Measurements from ENCODE around the gene UBE2D4.
"Not testable (repeated sequence)": the region's sequence is repeated elsewhere in the genome, so short reads cannot be mapped to it uniquely, and the experiment has no call there.

UBE2D4 gene

DNA sequence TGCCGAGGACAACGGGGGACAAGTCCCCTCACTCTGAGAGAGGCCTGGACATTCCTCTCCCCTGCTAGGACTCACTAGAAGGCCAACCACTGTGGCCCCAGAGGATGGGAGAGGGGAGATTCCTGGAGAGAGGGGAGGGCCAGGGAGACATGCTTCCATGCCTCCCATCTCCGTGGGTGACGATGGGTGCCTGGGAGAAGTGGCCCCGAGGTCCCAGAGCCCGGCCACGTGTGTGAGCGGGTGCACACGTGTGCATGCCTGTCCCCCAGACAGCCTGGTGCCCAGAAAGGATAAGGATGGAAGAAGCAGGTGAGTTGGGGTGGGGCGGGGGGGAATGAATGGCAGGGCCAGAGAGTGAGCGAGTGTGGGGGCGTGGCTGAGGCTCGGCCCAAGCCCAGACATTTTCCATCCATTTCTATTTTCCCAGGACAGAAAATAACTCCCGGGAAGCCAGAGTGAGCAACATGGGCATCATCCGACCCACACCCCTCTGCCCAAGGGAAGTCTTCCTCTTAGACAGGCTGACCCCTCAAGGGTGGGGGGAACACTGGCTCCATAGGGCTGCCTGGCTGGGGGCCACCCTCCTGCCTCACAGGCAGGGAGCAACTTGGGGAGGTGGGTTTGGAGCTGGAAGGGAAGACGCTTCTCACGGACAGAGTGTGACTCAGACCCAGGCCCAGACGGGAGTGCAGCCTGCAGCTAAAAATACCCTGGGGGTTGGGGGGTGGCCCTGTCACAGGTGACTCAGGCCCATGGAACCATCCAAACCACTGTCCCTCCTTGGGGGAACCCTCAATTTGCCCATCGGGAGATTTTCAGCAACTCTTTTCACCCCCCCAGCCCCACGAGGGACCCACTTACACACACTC, 42.2 kb downstream of the UBE2D4 start:
- DNase-seq, result not testable (repeated sequence)

DNA sequence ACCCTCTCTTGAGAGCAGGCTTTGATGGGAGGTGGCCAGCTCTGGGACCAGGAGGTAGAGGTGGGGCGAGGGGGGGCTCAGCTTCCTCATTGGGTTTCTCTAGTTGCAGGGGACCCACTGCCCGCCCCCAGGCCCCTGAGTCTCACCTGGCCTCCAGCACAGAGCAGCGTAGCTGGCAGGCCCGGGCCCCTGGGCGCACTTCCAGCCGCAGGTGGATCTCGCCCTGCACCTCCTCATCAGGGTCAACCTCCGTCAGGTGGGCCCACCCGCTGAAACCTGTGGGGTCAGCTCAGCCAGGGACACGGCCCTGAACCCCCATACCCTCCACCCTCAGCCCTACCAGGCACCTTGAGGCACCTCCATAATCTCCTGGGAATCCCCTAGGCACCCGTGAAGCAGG, 43.4 kb downstream of the UBE2D4 start:
- DNase-seq, result not testable (repeated sequence)

DNA sequence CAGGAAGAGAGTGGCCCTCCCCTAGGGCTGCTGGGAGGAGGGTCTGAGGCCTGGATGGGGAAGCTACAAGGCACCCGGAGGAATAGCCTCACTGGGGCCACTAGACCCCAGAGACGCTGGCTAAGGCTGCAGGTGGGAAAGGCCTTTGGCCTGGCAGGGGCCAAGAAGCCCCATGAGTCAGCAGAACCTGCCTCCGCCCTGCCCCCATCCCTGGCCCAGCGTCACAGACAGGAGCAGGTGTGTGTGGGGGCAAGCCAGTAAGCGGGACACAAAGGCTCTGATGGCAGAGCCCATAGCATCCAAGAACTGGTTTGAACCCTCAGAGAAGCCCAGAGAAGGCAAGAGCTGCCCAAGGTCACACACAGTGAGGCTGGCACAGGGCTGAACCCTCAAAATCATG, 44.5 kb downstream of the UBE2D4 start:
- not testable (repeated sequence) for DNase-seq

DNA sequence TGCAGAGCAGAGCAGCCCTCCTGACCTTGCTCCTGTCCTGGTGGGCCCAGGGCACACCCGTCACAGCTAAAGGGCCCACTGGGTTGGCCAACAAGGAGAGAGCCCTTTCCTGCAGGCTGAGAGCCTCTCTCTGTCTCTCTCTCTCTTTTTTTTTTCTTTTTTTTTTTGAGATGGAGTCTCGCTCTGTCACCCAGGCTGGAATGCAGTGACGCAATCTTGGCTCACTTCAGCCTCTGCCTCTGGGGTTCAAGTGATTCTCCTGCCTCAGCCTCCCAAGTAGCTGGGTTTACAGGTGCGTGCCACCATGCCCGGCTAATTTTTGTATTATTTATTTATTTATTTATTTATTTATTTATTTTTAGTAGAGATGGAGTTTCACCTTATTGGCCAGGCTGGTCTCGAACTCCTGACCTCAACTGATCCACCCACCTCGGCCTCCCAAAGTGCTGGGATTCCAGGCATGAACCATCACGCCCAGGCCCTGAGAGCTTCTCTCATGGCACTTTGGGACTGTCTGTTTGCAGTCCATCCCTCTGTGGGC, 47.9 kb downstream of the UBE2D4 start:
- DNase-seq, result not testable (repeated sequence)

DNA sequence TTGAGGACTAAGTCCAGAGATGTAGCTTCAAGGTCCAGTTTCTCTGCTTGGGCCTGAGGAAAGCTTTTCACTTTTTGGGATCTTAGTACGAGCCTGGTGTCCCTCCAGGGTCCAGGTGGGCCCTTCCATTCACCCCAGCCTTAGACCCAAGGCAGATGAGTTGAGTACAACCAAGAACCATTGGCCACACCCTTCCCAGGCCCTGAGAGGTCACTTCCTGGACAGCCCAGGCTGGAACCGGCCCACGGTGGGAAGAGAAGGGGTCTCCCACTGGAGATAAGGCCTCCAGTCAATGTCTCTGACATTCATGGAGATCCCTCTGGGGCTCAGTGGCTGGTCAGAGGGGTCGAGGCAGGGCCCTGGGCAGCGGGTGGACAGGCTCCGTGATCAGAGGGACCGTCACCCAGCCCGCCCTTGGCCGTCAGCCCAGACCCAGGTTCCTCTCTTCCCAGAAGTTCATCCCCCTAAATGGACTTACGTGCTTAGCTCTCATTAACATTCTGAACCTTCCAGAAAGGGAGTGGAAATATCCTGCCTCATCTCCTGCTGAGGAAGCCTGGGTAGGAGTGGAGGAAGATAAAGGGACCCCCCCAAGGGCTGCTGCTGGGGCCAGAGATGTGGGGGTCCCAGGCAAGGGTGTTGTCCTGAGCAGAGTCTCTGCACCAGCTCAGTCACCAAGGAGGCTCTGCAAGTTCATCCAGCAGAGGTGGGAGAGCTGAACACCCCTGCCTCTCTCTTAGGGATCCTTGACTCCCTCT, 48.7 kb downstream of the UBE2D4 start:
- not testable (repeated sequence) for DNase-seq

DNA sequence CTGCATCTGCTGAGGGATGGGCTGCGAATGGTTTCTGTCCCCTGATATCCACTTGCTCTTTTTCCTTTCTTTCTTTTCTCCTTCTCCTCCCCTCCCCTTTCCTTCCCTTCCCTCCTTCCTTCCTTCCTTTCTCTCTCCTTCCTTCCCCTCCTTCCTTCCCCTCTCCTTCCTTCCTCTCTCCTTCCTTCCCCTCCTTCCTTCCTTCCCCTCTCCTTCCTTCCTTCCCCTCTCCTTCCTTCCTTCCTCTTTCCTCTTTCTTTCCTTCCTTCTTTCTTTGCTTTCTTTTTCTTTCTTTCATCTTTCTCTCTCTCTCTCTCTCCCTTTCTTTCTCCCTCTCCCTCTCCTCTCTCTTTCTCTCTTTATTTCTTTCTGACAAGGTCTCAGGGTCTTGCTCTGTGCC, 51.3 kb downstream of the UBE2D4 start:
- DNase-seq, result no peak

DNA sequence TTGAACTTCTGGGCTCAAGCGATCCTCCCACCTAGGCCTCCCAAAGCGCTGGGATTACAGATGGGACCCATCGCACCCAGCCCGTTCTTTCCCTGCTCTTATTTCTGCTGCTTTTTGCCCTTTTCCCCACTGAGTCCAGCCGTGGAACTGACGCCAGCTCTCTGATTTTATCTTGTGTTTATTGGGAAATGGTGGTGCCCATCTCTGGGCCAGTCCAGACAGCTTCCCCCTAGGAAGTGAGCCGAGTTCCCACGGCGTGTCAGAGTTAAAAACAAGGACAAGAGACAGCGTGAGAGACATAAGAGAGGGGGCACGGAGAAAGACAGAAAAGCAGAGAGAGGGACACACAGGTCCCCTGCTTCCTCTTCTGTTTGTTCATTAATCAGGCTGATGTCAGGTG, 51.9 kb downstream of the UBE2D4 start:
- not testable (repeated sequence) for DNase-seq

DNA sequence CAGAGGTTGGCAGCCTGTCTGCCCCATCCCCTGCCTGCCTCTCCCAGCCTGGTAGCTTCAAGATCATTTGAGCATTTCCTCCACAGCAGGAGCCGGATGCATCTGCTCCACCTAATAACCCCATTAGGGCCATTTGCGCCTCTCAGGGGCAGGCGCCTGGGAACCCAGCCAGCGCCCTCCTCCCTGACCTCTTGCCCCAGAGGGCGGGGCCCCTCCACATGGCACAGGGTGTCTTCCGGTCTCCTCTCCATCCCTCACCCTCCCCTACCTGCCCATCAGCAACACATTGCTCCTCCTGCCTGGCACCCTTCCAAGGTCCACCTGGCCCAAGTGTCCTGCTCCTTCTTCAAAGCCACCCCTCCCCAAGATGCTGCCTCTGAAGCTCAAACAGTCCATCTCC, 56.6 kb downstream of the UBE2D4 start:
- DNase-seq, result not testable (repeated sequence)

DNA sequence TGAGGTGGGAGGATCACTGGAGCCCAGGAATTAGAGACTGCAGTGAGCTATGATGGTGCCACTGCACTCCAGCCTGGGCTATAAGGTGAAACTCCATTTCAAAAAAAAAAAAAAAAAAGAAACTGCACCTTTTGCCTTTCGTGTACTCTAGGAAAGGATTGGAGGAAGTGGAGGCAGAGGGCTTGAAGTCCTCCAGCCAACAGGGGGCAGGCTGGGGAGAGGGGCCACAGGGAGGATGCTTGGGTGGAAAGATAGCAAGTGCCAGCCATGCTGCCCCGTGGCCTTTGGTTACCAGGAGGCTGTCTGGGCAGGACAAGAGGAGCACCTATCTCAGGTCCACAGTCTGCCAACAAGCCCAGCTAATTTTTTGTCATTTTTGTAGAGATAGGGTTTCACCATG, 57.5 kb downstream of the UBE2D4 start:
- DNase-seq, result not testable (repeated sequence)

DNA sequence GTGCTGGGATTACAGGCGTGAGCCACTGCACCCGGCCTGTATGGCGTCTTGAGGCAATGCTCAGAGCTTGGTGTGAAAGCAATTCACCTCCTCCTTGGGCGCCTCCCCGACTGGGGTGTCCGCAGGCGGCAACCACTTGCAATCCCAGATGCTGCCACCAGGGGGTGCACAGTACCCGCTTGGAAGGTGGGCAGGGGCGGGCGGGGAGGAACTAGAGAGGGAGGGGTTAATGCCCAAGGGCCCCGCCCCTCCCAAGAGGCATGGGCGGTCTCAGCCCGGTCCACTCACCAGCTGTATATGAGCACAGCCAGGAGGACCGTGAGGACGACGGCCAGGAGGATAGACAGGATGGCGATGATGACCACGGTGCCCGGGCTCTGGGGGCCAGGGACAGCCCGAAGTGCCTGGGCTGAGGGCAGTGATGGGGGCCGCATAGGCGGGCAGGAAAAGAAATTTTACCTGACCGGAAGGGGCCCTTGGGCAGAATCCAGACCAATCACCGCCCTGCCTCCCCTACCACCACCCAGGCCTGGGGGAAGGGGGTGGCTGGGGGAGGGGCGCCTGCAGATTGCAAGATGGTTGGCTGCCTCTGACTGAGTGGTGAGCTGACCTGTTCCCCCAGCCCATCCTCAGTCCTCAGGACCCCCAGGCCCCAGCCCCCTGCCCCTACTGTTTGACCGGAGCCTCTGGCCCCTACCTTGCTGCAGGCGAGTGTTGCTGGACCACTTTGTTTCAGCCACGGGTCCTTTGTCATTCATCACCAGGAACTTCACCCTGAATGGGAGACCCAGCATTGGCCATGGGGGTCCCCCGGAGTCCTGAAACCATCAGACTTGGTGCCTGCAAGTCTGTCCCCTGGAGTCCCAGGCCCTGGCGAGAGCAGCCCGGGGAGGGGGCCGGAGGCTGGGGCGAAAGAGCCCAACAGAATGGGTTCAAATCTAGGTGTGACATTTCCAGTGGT, 59.9 kb downstream of the UBE2D4 start:
- peak; percentile 52 for DNase-seq

DNA sequence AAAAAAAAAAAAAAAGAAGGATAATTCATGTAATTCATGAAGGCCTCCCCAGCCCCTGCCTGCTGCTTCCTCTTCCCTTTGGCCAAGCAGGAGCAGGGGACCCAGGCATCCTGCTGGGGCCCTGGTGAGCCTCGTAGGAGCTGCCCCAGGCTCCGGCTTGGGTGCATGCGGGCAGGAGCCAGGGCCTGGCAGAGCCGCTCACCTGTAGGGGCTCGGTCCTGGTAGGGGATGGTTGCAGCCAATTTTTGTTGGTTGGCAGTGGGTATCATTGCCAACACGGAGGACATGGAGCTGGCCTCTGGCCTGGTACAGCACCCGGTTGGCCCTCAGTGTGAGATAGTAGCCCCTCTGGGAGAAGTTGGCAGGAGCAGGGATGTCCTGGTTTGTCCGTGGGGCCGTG, 61.2 kb downstream of the UBE2D4 start:
- not testable (repeated sequence) for DNase-seq

DNA sequence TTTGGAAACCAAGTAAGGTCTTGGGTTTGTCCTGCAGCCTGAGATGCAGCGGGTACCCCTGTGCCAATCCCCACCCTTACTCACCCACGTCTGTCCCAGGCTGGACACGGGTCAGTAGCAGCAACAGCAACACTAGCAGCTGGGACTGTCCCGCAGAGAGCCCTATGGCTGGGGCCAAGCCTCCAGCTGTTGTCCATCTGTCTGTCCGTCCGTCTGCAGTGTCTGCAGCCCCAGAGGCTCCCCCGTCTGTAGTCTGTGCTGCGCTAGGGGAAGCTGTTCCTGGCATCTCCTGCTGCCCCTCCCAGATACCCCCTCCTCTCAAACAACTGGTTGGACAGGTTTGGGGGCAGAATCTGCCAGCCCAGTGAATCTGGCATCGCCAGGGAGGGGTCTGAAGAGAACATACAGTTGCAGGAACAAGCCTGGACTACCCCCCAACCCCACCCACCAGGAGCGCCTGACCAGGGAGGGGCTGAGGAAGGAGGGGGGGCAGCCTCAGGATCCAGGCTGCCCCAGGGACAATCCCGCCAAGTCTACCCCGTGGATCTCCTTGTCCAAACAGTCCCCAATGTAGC, 63.9 kb downstream of the UBE2D4 start:
- not testable (repeated sequence) for DNase-seq

DNA sequence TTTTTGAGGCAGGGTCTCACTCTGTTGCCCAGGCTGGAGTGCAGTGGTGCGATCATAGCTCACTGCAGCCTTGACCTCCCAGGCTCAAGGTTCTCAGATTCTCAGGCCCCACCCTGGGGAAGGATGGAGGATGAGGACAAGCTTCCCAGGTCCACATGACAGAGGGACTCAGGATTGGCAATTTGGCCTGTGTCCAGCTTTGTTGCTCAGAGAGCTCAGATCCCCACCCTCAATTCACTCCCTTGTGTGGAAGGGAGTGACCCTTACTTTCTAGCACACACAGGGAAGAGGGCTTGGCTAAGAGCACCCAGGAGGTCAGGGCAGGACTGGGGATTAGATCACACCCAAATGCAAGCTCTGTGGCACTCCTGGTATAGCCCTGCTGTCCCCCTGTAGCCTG, 64.6 kb downstream of the UBE2D4 start:
- DNase-seq, result not testable (repeated sequence)

DNA sequence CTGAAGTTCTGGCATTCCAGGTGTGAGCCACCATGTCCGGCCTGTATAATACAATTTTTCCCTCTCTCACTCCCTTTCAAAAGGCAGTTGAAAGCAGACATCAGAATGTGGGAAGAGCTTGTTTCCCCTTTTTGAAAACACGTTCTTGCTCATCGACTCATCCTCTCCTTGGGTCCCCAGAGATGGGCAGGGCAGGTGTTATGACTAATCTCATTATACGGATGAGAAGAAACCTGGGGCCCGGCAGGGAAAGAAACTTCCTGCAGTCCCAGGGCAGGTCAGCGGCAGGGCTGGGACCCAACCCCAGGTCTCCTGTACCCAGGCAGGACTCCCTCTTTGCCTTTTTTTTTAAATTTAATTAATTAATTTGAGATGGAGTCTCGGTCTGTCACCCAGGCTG, 66.7 kb downstream of the UBE2D4 start:
- not testable (repeated sequence) for DNase-seq

DNA sequence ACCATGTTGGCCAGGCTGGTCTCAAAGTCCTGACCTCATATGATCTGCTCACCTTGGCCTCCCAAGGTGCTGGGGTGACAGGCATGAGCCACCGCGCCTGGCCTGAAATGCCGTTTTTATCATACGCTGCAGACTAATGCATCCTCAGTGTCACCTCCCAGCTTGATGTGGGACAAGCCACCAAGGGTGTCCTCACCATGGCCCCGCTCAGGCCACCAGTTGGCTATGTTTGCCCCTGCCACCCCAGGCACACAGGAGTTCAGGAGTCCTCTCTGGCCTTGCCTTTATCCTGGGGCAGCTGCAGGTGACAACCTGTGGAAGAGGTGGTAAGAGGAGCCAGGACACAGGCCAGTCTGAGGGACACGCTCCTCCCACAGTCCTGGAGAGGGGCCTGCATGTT, 68.4 kb downstream of the UBE2D4 start:
- not testable (repeated sequence) for DNase-seq

DNA sequence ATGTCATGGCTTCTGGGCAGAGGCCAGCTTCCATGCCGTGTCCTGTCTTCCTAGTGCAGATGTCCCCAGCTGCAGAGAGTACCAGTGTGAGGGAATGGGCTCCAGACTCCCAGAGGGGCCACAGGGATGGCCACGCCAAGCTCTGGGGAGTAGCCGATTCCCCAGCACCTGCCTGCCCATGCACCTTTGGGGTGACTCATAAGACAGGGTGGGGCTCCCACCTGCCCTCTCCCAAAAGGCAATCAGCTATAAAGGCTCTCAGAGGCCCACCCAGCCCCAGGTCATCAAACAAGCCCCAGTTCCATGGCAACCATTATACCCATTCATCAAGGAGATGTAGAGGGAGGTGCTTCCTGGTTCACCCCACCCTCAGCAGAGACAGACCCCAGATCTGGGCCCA, 71.3 kb downstream of the UBE2D4 start, which contains the start of gene SPDYE1:
Gene SPDYE1 (plus strand): TSS at position 366 of the 400 bp plus-strand sequence. CDS start 2,053 bp downstream, outside the sequence.
- DNase-seq, result not testable (repeated sequence)

Data from hematopoietic multipotent progenitor cell treated with erythropoietin and hydrocortisone succinate and interleukin-3 and kit ligand, for 4 days (in vitro differentiated cells).